Raji (cell line): ENCODE measurements around the gene DMRTB1.

Experiments used
- POLR2A ChIP-seq: IDR thresholded peaks from 2 replicates; pipeline ENCODE4 v1.6.1; 2011; ENCODE audit warnings: low read depth, low read length, control low read depth; ENCODE audit not compliant: insufficient read depth

DMRTB1 gene

GRCh38 chr1:53459321-53460175 lies at the start of gene DMRTB1:
DMRTB1 (plus strand) TSS chr1:53459399; CDS start chr1:53459454, 55 bp downstream.
- no peak for TF ChIP-seq POLR2A

DNA sequence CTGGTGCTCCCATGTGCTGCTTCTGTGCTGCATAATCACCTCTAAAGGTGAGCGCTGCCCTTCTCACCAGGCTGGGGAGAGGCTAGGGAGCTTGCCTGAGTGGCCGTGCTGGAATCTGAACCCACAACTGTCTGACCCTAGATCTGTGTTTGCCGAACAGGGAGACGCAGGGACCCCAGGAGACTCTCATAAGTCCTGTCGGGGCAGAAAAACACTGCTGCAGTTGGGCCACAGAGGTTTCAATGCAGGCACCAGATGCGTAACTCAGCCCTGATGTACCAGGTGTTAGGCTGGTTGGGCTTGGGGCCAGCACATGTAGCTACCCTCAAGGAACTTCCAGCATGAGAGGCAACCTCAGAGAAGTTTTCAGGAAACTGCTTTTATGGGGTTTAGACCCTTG lies 49.5 kb upstream of the DMRTB1 start:
- no peak for TF ChIP-seq POLR2A

DNA sequence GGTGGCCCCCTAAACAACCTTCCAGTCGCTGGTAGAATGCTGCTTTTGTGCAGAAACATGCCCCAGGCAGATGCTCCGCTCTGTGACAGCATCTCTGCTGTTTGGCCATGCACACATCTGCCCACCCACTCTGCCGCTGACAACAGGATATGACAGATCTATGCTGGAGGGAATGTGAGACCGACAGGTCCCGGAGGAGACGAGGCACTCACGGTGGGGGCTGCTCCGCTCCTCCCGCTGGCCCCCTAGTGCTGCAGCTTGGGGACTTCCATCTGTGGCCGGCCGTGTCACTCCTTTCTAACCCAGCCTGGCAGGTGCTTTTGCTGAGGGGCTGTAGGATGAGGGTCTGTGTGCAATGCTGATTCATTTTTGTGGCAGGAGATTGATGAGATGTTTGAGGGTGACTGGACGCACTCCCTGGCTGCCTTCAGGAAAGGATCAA lies 49.1 kb upstream of the DMRTB1 start:
- no peak for TF ChIP-seq POLR2A

DNA sequence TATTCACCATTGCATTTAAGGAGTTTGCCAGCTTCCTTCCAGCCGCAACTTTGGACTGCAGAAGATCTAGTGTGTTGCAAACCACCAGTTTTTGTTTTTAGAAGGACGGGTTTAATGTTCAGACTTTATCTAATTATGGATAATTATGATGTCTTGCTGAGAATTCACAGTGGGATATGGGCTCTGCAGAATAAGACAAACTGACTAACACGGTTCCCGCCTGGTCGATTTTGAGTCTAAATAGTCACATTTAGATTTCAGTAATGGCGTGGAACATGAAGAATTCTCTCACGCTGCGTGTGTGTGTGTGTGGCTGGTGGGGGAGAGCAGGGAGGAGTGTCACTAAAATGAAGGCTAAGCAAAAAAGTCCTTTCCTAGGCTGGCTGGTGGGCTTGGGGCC lies 48.5 kb upstream of the DMRTB1 start:
- no peak for TF ChIP-seq POLR2A

DNA sequence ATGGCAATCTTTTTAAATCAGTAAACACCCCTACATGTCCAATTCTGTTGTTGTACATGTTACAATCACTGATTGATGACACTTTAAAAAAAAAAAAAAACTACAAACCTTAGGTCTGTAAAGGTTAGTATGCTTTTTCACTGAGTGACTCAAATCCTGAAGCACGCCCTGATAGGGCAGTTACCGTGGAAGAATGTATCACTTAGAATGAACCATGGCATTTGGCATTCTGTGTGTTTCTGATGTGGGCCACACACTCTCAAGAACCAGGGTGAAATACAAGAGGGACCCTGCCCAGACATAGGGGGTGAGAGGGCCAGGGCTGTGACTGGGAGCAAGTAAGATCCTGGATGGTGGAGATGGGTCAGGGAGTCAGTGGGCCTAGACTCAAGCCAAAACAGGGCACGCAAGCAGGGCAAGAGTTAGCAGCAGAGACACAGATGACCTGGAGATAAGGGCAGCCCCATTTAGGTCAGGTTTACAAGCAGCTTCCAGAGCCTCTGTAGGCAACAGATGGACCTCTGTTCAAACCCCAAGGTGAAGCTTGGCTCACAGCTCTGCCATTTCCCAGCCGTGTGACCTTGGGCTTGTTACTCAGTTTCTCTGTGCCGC lies 47.6 kb upstream of the DMRTB1 start:
- TF ChIP-seq POLR2A, result no peak

DNA sequence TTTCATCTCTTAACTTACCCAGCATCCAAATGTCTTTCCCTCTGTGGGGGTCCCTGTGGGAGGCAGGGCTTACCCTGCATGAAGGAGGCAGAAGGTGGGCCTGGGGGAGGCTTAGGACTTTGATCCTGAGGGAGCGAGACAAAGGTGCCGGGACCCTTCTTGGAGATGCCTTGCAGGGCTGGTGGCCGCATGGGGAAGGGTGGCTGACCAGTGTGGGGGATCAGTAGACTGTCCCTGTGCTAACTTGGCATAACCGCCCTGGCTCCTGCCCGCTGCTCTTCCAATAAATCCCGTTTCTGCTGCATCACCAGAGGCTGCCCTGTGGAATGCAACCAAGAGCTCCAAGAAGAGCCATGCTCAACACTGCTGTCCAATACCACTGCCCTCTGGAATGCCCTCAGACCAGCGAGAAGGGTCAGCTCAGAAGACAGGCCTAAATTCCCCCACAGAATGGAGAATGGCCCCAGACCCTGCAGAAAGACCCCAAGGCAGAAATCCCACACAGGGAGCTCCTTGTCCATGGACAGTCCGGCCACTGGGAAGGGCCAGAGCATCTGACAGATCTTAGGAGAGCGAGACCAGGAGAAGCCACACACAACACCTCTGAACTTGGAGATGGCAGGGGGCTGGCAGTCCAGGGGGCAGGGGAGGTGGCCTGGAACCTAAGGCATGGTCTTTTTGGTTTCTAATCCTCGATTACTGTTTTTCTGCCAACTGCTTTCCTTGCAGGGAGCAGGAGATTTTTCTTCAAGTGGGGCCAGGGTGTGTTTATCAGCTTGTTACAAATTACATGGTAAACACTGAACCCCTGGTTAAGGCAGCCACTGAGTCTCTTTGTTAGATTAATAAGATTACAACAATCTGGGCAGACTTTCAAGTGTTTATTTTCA lies 46.7 kb upstream of the DMRTB1 start:
- TF ChIP-seq POLR2A, result no peak

GRCh38 chr1:53413175-53414001 lies 45.8 kb upstream of the DMRTB1 start:
- TF ChIP-seq POLR2A, result no peak

GRCh38 chr1:53414632-53415031 lies 44.6 kb upstream of the DMRTB1 start:
- TF ChIP-seq POLR2A, result no peak

DNA sequence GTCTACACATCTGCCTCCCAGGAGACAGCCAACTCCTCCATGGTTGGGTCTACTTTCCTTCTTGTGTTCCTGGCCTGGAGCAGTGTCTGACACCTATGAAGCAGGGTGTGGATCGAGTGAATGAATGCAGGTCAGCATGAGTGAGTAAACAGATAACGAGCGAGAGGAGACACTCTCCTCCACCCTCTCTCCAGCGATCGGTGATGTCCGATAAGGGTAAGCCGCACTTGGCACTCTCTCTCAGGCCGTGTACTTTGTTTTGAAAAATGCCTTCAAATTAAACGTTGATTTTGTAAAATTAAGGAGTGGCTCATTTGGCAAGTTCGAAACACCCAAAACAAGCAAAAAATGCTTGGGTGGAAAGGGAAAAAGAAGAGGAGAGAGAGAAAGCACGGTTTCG lies 43.8 kb upstream of the DMRTB1 start:
- no peak for TF ChIP-seq POLR2A

GRCh38 chr1:53416269-53416813 lies 42.9 kb upstream of the DMRTB1 start:
- no peak for TF ChIP-seq POLR2A

DNA sequence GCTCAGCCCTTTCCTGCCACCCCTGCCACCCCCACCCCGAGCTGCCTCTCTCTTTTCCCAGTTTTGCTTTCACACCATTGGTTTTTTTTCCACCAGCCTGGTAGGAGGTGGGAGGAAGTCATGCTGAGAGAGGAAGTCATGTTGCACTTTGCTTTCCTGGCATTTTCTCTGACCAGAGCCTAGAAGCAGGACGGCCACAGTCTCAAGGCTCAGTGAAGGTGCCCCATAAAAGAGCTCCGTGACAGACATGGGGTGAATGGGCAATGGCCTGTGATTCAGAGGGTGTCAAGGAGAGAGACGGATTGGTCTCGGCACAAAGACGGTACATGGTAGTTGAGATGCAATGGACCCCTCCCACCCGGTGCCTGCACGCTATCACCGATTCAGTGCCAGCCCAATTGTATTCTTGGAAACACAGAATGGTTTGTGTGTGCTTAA lies 42.1 kb upstream of the DMRTB1 start:
- TF ChIP-seq POLR2A, result no peak

GRCh38 chr1:53419034-53419433 lies 40.2 kb upstream of the DMRTB1 start:
- TF ChIP-seq POLR2A, result no peak

DNA sequence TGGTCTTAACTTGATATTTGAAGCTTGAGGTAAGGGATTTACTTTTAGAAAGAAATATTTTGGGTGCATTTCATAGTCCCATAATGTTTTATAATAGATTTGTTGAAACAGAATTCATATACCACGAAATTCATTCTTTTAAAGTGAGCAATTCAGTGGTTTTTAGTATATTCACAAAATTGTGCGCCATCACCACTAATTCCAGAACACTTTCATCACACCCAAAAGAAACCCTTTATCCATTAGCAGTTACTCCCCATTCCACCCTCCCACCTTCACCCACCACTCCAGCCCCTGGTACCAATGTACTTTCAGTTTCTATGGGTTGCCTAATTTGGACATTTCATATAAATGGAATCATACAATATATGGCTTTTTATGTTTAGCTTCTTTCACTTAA lies 38.9 kb upstream of the DMRTB1 start:
- no peak for TF ChIP-seq POLR2A

GRCh38 chr1:53421208-53421607 lies 38.0 kb upstream of the DMRTB1 start:
- no peak for TF ChIP-seq POLR2A
